Measurements from ENCODE around the gene UVRAG. TPM values are rescaled to one million over a fixed set of nuclear protein-coding genes. Genes with fewer than 3 reads are reported as not detected.
A peak's percentile ranks its signal among the peaks of the same experiment; 100 is the strongest.

UVRAG gene
- polyA plus RNA-seq, 2 donors: 3.1 to 3.8 TPM

GRCh38 chr11:75814363-75814676 lies 690 bp upstream of the UVRAG start:
- no peaks in the 10 kb centered on the region for H3K36me3 ChIP-seq (ENCODE audit: control insufficient read depth in 2 of 2, insufficient read depth in 2 of 2, low read length in 1 of 2)
- H3K27ac ChIP-seq (ENCODE audit: low read depth in 2 of 2, low read length in 1 of 2): peak overlapping the region; percentile 91 to 96
- 0 to 1% methylated on average over 12 of the region's 12 CpGs for WGBS, 2 donors
- H3K27me3 ChIP-seq (ENCODE audit: control insufficient read depth in 1 of 2, insufficient read depth in 2 of 2, low read length in 2 of 2): no peaks in the 10 kb centered on the region
- no peaks in the 10 kb centered on the region for H3K9me3 ChIP-seq (ENCODE audit: control insufficient read depth in 2 of 2, insufficient read depth in 1 of 2, low read depth in 1 of 2, low read length in 1 of 2)
- H3K4me1 ChIP-seq (ENCODE audit: control insufficient read depth in 2 of 2, insufficient read depth in 2 of 2, low read length in 1 of 2): peaks cover 3 to 8% of the 10 kb centered on the region in 2 donors
- H3K4me3 ChIP-seq (ENCODE audit: low read depth in 1 of 2, low read length in 2 of 2): peak overlapping the region; percentile 81 to 97

GRCh38 chr11:75815345-75816168 lies 547 bp downstream of the UVRAG start:
- H3K9me3 ChIP-seq (ENCODE audit: control insufficient read depth in 2 of 2, insufficient read depth in 1 of 2, low read depth in 1 of 2, low read length in 1 of 2): no peaks in the 10 kb centered on the region
- peak overlapping the region; percentile 81 to 97 for H3K4me3 ChIP-seq (ENCODE audit: low read depth in 1 of 2, low read length in 2 of 2)
- H3K36me3 ChIP-seq (ENCODE audit: control insufficient read depth in 2 of 2, insufficient read depth in 2 of 2, low read length in 1 of 2): no peaks in the 10 kb centered on the region
- WGBS, 2 donors: 1% methylated on average over 55 to 60 of the region's 60 CpGs
- no peaks in the 10 kb centered on the region for H3K27me3 ChIP-seq (ENCODE audit: control insufficient read depth in 1 of 2, insufficient read depth in 2 of 2, low read length in 2 of 2)
- peak overlapping the region; percentile 94 to 96 for H3K27ac ChIP-seq (ENCODE audit: low read depth in 2 of 2, low read length in 1 of 2)
- H3K4me1 ChIP-seq (ENCODE audit: control insufficient read depth in 2 of 2, insufficient read depth in 2 of 2, low read length in 1 of 2): peaks cover 3 to 8% of the 10 kb centered on the region in 2 donors

- Histone ChIP-seq H3K4me1 (ENCODE audit: control insufficient read depth in 2 of 2, insufficient read depth in 2 of 2, low read length in 1 of 2) (peaks cover 3 to 8% of the 10 kb centered on the region in 2 donors), H3K4me3 (ENCODE audit: low read depth in 1 of 2, low read length in 2 of 2) (peak overlapping the region in 1 of 2 donors; percentile 81), H3K27ac (ENCODE audit: low read depth in 2 of 2, low read length in 1 of 2) (no peak overlapping the region), H3K9me3 (ENCODE audit: control insufficient read depth in 2 of 2, insufficient read depth in 1 of 2, low read depth in 1 of 2, low read length in 1 of 2) (no peaks in the 10 kb centered on the region), H3K36me3 (ENCODE audit: control insufficient read depth in 2 of 2, insufficient read depth in 2 of 2, low read length in 1 of 2) (no peaks in the 10 kb centered on the region), H3K27me3 (ENCODE audit: control insufficient read depth in 1 of 2, insufficient read depth in 2 of 2, low read length in 2 of 2) (no peaks in the 10 kb centered on the region)
- 24 to 31% methylated on average over 6 of the region's 6 CpGs for WGBS, 2 donors
These were observed 1.7 kb downstream of the UVRAG start for GRCh38 chr11:75816561-75817239.

- Histone ChIP-seq H3K27me3 (ENCODE audit: control insufficient read depth in 1 of 2, insufficient read depth in 2 of 2, low read length in 2 of 2) (no peaks in the 10 kb centered on the region), H3K27ac (ENCODE audit: low read depth in 2 of 2, low read length in 1 of 2) (no peak overlapping the region), H3K4me1 (ENCODE audit: control insufficient read depth in 2 of 2, insufficient read depth in 2 of 2, low read length in 1 of 2) (peaks cover 0 to 6% of the 10 kb centered on the region in 2 donors), H3K9me3 (ENCODE audit: control insufficient read depth in 2 of 2, insufficient read depth in 1 of 2, low read depth in 1 of 2, low read length in 1 of 2) (no peaks in the 10 kb centered on the region), H3K4me3 (ENCODE audit: low read depth in 1 of 2, low read length in 2 of 2) (no peak overlapping the region), H3K36me3 (ENCODE audit: control insufficient read depth in 2 of 2, insufficient read depth in 2 of 2, low read length in 1 of 2) (no peaks in the 10 kb centered on the region)
- WGBS, 2 donors: 83 to 85% methylated on average over 1 of the region's 1 CpG
These were observed 5.6 kb downstream of the UVRAG start for GRCh38 chr11:75820645-75821044.

GRCh38 chr11:75821202-75821601 lies 6.2 kb downstream of the UVRAG start:
- WGBS, 2 donors: 95 to 97% methylated on average over 5 of the region's 5 CpGs
- Histone ChIP-seq H3K4me3 (ENCODE audit: low read depth in 1 of 2, low read length in 2 of 2) (no peak overlapping the region), H3K27ac (ENCODE audit: low read depth in 2 of 2, low read length in 1 of 2) (no peak overlapping the region), H3K9me3 (ENCODE audit: control insufficient read depth in 2 of 2, insufficient read depth in 1 of 2, low read depth in 1 of 2, low read length in 1 of 2) (no peaks in the 10 kb centered on the region), H3K36me3 (ENCODE audit: control insufficient read depth in 2 of 2, insufficient read depth in 2 of 2, low read length in 1 of 2) (no peaks in the 10 kb centered on the region), H3K27me3 (ENCODE audit: control insufficient read depth in 1 of 2, insufficient read depth in 2 of 2, low read length in 2 of 2) (no peaks in the 10 kb centered on the region), H3K4me1 (ENCODE audit: control insufficient read depth in 2 of 2, insufficient read depth in 2 of 2, low read length in 1 of 2) (peaks cover 0 to 6% of the 10 kb centered on the region in 2 donors)

GRCh38 chr11:75822541-75822940 lies 7.5 kb downstream of the UVRAG start:
- Histone ChIP-seq H3K9me3 (ENCODE audit: control insufficient read depth in 2 of 2, insufficient read depth in 1 of 2, low read depth in 1 of 2, low read length in 1 of 2) (no peaks in the 10 kb centered on the region), H3K36me3 (ENCODE audit: control insufficient read depth in 2 of 2, insufficient read depth in 2 of 2, low read length in 1 of 2) (no peaks in the 10 kb centered on the region), H3K4me3 (ENCODE audit: low read depth in 1 of 2, low read length in 2 of 2) (no peak overlapping the region), H3K27me3 (ENCODE audit: control insufficient read depth in 1 of 2, insufficient read depth in 2 of 2, low read length in 2 of 2) (no peaks in the 10 kb centered on the region), H3K4me1 (ENCODE audit: control insufficient read depth in 2 of 2, insufficient read depth in 2 of 2, low read length in 1 of 2) (no peaks in the 10 kb centered on the region), H3K27ac (ENCODE audit: low read depth in 2 of 2, low read length in 1 of 2) (peak overlapping the region in 1 of 2 donors; percentile 4)
- 73 to 82% methylated on average over 3 of the region's 3 CpGs for WGBS, 2 donors

- Histone ChIP-seq H3K36me3 (ENCODE audit: control insufficient read depth in 2 of 2, insufficient read depth in 2 of 2, low read length in 1 of 2) (no peaks in the 10 kb centered on the region), H3K9me3 (ENCODE audit: control insufficient read depth in 2 of 2, insufficient read depth in 1 of 2, low read depth in 1 of 2, low read length in 1 of 2) (no peaks in the 10 kb centered on the region), H3K27me3 (ENCODE audit: control insufficient read depth in 1 of 2, insufficient read depth in 2 of 2, low read length in 2 of 2) (no peaks in the 10 kb centered on the region), H3K4me1 (ENCODE audit: control insufficient read depth in 2 of 2, insufficient read depth in 2 of 2, low read length in 1 of 2) (no peaks in the 10 kb centered on the region), H3K4me3 (ENCODE audit: low read depth in 1 of 2, low read length in 2 of 2) (no peak overlapping the region), H3K27ac (ENCODE audit: low read depth in 2 of 2, low read length in 1 of 2) (no peak overlapping the region)
- 86 to 90% methylated on average over 4 of the region's 4 CpGs for WGBS, 2 donors
These were observed 8.4 kb downstream of the UVRAG start for GRCh38 chr11:75823415-75823814.

- Histone ChIP-seq H3K36me3 (ENCODE audit: control insufficient read depth in 2 of 2, insufficient read depth in 2 of 2, low read length in 1 of 2) (no peaks in the 10 kb centered on the region), H3K27ac (ENCODE audit: low read depth in 2 of 2, low read length in 1 of 2) (no peak overlapping the region), H3K9me3 (ENCODE audit: control insufficient read depth in 2 of 2, insufficient read depth in 1 of 2, low read depth in 1 of 2, low read length in 1 of 2) (no peaks in the 10 kb centered on the region), H3K4me3 (ENCODE audit: low read depth in 1 of 2, low read length in 2 of 2) (no peak overlapping the region), H3K27me3 (ENCODE audit: control insufficient read depth in 1 of 2, insufficient read depth in 2 of 2, low read length in 2 of 2) (no peaks in the 10 kb centered on the region), H3K4me1 (ENCODE audit: control insufficient read depth in 2 of 2, insufficient read depth in 2 of 2, low read length in 1 of 2) (no peaks in the 10 kb centered on the region)
- 54 to 71% methylated on average over 4 of the region's 4 CpGs for WGBS, 2 donors
These were observed 8.9 kb downstream of the UVRAG start for GRCh38 chr11:75823946-75824345.

- H3K27me3 ChIP-seq (ENCODE audit: control insufficient read depth in 1 of 2, insufficient read depth in 2 of 2, low read length in 2 of 2): no peaks in the 10 kb centered on the region
- no peak overlapping the region for H3K4me3 ChIP-seq (ENCODE audit: low read depth in 1 of 2, low read length in 2 of 2)
- no peaks in the 10 kb centered on the region for H3K9me3 ChIP-seq (ENCODE audit: control insufficient read depth in 2 of 2, insufficient read depth in 1 of 2, low read depth in 1 of 2, low read length in 1 of 2)
- peak overlapping the region; percentile 9 to 64 for H3K27ac ChIP-seq (ENCODE audit: low read depth in 2 of 2, low read length in 1 of 2)
- 32 to 37% methylated on average over 4 of the region's 4 CpGs for WGBS, 2 donors
- no peaks in the 10 kb centered on the region for H3K4me1 ChIP-seq (ENCODE audit: control insufficient read depth in 2 of 2, insufficient read depth in 2 of 2, low read length in 1 of 2)
- no peaks in the 10 kb centered on the region for H3K36me3 ChIP-seq (ENCODE audit: control insufficient read depth in 2 of 2, insufficient read depth in 2 of 2, low read length in 1 of 2)
These were observed 11.6 kb downstream of the UVRAG start for GRCh38 chr11:75826461-75827230.
